ENCODE data around the gene EP300.
"Not testable (repeated sequence)": the region's sequence is repeated elsewhere in the genome, so short reads cannot be mapped to it uniquely, and the experiment has no call there.

The EP300 gene
- 66.9 to 292 (median 154) reads per million in 9 experiments for total RNA-seq

- ATAC-seq (replicated peaks) (peak; percentile 58), DNase-seq (peak; percentile 81 to 83 (median 82))
- H3K27me3 Mint-ChIP-seq = no peaks in the 10 kb centered on the region
- H3K4me1 Mint-ChIP-seq (ENCODE audit: low read depth in 2 of 2) = peaks cover 32 to 44% of the 10 kb centered on the region in 2 donors
- H3K9me3 Mint-ChIP-seq = no peaks in the 10 kb centered on the region
- H3K27ac Mint-ChIP-seq = peak within 1 kb of the TSS; percentile 96 to 98
- H3K4me3 Mint-ChIP-seq = peak within 1 kb of the TSS; percentile 97 to 99
- peaks cover 30% of the 10 kb centered on the region for H3K36me3 Mint-ChIP-seq (ENCODE audit: insufficient read depth)
Observed at GRCh38 chr22:41092023-41092817, at the start of gene EP300. TSS of gene EP300 (plus strand) at chr22:41092592. CDS start at chr22:41093005, 413 bp downstream.

GRCh38 chr22:41043722-41044121, 48.7 kb upstream of the EP300 start:
- Mint-ChIP-seq H3K4me3 (no peak overlapping the region), H3K36me3 (ENCODE audit: insufficient read depth) (no peaks in the 10 kb centered on the region), H3K27ac (no peak overlapping the region), H3K27me3 (peaks cover 4 to 6% of the 10 kb centered on the region in 2 donors), H3K4me1 (ENCODE audit: low read depth in 2 of 2) (no peaks in the 10 kb centered on the region), H3K9me3 (no peaks in the 10 kb centered on the region)
- ATAC-seq (replicated peaks) (no peak), DNase-seq (no peak)

- not testable (repeated sequence) for ATAC-seq (replicated peaks); H3K4me3 Mint-ChIP-seq; H3K9me3 Mint-ChIP-seq; H3K36me3 Mint-ChIP-seq (ENCODE audit: insufficient read depth); H3K4me1 Mint-ChIP-seq (ENCODE audit: low read depth in 2 of 2); H3K27me3 Mint-ChIP-seq; H3K27ac Mint-ChIP-seq; DNase-seq
Observed at GRCh38 chr22:41045575-41045974, 46.8 kb upstream of the EP300 start.

GRCh38 chr22:41047801-41048211, 44.6 kb upstream of the EP300 start:
- Mint-ChIP-seq H3K27ac (no peak overlapping the region), H3K4me3 (no peak overlapping the region), H3K4me1 (ENCODE audit: low read depth in 2 of 2) (no peaks in the 10 kb centered on the region), H3K27me3 (no peaks in the 10 kb centered on the region), H3K36me3 (ENCODE audit: insufficient read depth) (no peaks in the 10 kb centered on the region), H3K9me3 (no peaks in the 10 kb centered on the region)
- DNase-seq (no peak), ATAC-seq (replicated peaks) (no peak)

- DNase-seq; H3K4me3 Mint-ChIP-seq; H3K36me3 Mint-ChIP-seq (ENCODE audit: insufficient read depth); H3K4me1 Mint-ChIP-seq (ENCODE audit: low read depth in 2 of 2); ATAC-seq (replicated peaks); H3K9me3 Mint-ChIP-seq; H3K27me3 Mint-ChIP-seq; H3K27ac Mint-ChIP-seq: not testable (repeated sequence)
Observed at GRCh38 chr22:41048345-41048744, 44.0 kb upstream of the EP300 start.

GRCh38 chr22:41048791-41049717, 43.3 kb upstream of the EP300 start:
- no peak overlapping the region for H3K27ac Mint-ChIP-seq
- no peaks in the 10 kb centered on the region for H3K27me3 Mint-ChIP-seq
- H3K4me1 Mint-ChIP-seq (ENCODE audit: low read depth in 2 of 2) = no peaks in the 10 kb centered on the region
- DNase-seq = no peak
- H3K9me3 Mint-ChIP-seq = no peaks in the 10 kb centered on the region
- H3K4me3 Mint-ChIP-seq = peak overlapping the region in 1 of 2 donors; percentile 10
- ATAC-seq (replicated peaks) = no peak
- no peaks in the 10 kb centered on the region for H3K36me3 Mint-ChIP-seq (ENCODE audit: insufficient read depth)

- not testable (repeated sequence) for H3K9me3 Mint-ChIP-seq; H3K27me3 Mint-ChIP-seq; H3K36me3 Mint-ChIP-seq (ENCODE audit: insufficient read depth); H3K4me1 Mint-ChIP-seq (ENCODE audit: low read depth in 2 of 2); DNase-seq; H3K27ac Mint-ChIP-seq; ATAC-seq (replicated peaks); H3K4me3 Mint-ChIP-seq
Observed at GRCh38 chr22:41049795-41050194, 42.6 kb upstream of the EP300 start.

- Mint-ChIP-seq H3K4me3 (no peak overlapping the region), H3K4me1 (ENCODE audit: low read depth in 2 of 2) (no peaks in the 10 kb centered on the region), H3K9me3 (no peaks in the 10 kb centered on the region), H3K27me3 (no peaks in the 10 kb centered on the region), H3K27ac (no peak overlapping the region), H3K36me3 (ENCODE audit: insufficient read depth) (no peaks in the 10 kb centered on the region)
- DNase-seq (no peak), ATAC-seq (replicated peaks) (no peak)
Observed at GRCh38 chr22:41050883-41051282, 41.5 kb upstream of the EP300 start.

GRCh38 chr22:41052661-41053490, 39.5 kb upstream of the EP300 start:
- no peaks in the 10 kb centered on the region for H3K9me3 Mint-ChIP-seq

GRCh38 chr22:41057076-41057475, 35.3 kb upstream of the EP300 start:
- no peaks in the 10 kb centered on the region for H3K9me3 Mint-ChIP-seq
- ATAC-seq (replicated peaks) = no peak

More at GRCh38 chr22:41052661-41053490, 39.5 kb upstream of the EP300 start:
- Mint-ChIP-seq H3K4me3 (no peak overlapping the region), H3K36me3 (ENCODE audit: insufficient read depth) (no peaks in the 10 kb centered on the region), H3K27me3 (no peaks in the 10 kb centered on the region), H3K4me1 (ENCODE audit: low read depth in 2 of 2) (no peaks in the 10 kb centered on the region), H3K27ac (no peak overlapping the region)
- ATAC-seq (replicated peaks) (no peak), DNase-seq (no peak)

GRCh38 chr22:41062146-41062545, 30.2 kb upstream of the EP300 start:
- H3K27me3 Mint-ChIP-seq = no peaks in the 10 kb centered on the region
- H3K36me3 Mint-ChIP-seq (ENCODE audit: insufficient read depth) = no peaks in the 10 kb centered on the region
- no peak overlapping the region for H3K27ac Mint-ChIP-seq
- DNase-seq = no peak
- H3K4me1 Mint-ChIP-seq (ENCODE audit: low read depth in 2 of 2) = no peaks in the 10 kb centered on the region
- no peaks in the 10 kb centered on the region for H3K9me3 Mint-ChIP-seq
- no peak for ATAC-seq (replicated peaks)
- no peak overlapping the region for H3K4me3 Mint-ChIP-seq

More at GRCh38 chr22:41057076-41057475, 35.3 kb upstream of the EP300 start:
- Mint-ChIP-seq H3K4me1 (ENCODE audit: low read depth in 2 of 2) (no peaks in the 10 kb centered on the region), H3K27ac (no peak overlapping the region), H3K36me3 (ENCODE audit: insufficient read depth) (no peaks in the 10 kb centered on the region), H3K4me3 (no peak overlapping the region), H3K27me3 (no peaks in the 10 kb centered on the region)
- no peak for DNase-seq

- not testable (repeated sequence) for H3K36me3 Mint-ChIP-seq (ENCODE audit: insufficient read depth); H3K27me3 Mint-ChIP-seq; H3K27ac Mint-ChIP-seq; ATAC-seq (replicated peaks); H3K4me3 Mint-ChIP-seq; H3K4me1 Mint-ChIP-seq (ENCODE audit: low read depth in 2 of 2); DNase-seq; H3K9me3 Mint-ChIP-seq
Observed at GRCh38 chr22:41064326-41064725, 28.1 kb upstream of the EP300 start.

GRCh38 chr22:41066341-41066740, 26.1 kb upstream of the EP300 start:
- not testable (repeated sequence) for DNase-seq; H3K27me3 Mint-ChIP-seq; H3K4me1 Mint-ChIP-seq (ENCODE audit: low read depth in 2 of 2); H3K9me3 Mint-ChIP-seq; ATAC-seq (replicated peaks); H3K4me3 Mint-ChIP-seq; H3K27ac Mint-ChIP-seq; H3K36me3 Mint-ChIP-seq (ENCODE audit: insufficient read depth)
